SK-N-SH (cell line): Measurements from ENCODE around the gene B3GALT2. TPM values are rescaled to one million over a fixed set of nuclear protein-coding genes. Genes with fewer than 3 reads are reported as not detected.

Experiments used
- CTCF ChIA-PET: fragments of 300-600, 350-600 bp; formaldehyde crosslinking; extraction: SDS; loops from one replicate; lab custom pipeline; 2021; lab: Yijun Ruan, JAX
- POLR2A ChIA-PET: fragments of 350-600 bp; sonication (Branson Sonifier 250); formaldehyde crosslinking; extraction: SDS; loops from one replicate; lab custom pipeline; 2020; ENCODE audit warnings: antibody characterized with exemption, inconsistent platforms; lab: Yijun Ruan, JAX
- DNase-seq: peaks from one replicate; pipeline ENCODE4 v3.0.0; 2012
- H2AFZ ChIP-seq: fragments of 200-600 bp; sonication (generic); 2 replicates; pipeline ENCODE4 v1.8.1; 2016; ENCODE audit warnings: antibody characterized with exemption, mild to moderate bottlenecking, low read depth
- H3F3A ChIP-seq: fragments of 200-600 bp; sonication (generic); replicated peaks from 2 replicates; pipeline ENCODE3; 2016; ENCODE audit warnings: antibody characterized with exemption, mild to moderate bottlenecking; ENCODE audit not compliant: insufficient read depth
- H3K27ac ChIP-seq, 2 experiments: fragments of 200-500 bp in 1 of 2; fragments of 200-600 bp in 1 of 2; sonication (Bioruptor generic) in 1 of 2; sonication (generic), shearing (Covaris generic) in 1 of 2; 2 replicates each; pipeline versions ENCODE4 v1.5.1 to v1.6.1; 2014 to 2016; ENCODE audit warnings: low read depth in 2 of 2, inconsistent platforms in 1 of 2, low read length in 1 of 2, mild to moderate bottlenecking in 1 of 2, mixed read lengths in 1 of 2
- H3K27me3 ChIP-seq: fragments of 200-600 bp; sonication (generic), shearing (Covaris generic); 2 replicates; pipeline ENCODE4 v1.6.1; 2016; ENCODE audit warnings: mixed run types; ENCODE audit not compliant: insufficient read depth
- H3K36me3 ChIP-seq, 2 experiments: fragments of 200-500 bp in 1 of 2; fragments of 200-600 bp in 1 of 2; sonication (Bioruptor generic) in 1 of 2; sonication (generic) in 1 of 2; replicated peaks in 1 of 2; 2 replicates each; pipeline versions ENCODE3 to v1.5.1; 2014 to 2016; ENCODE audit warnings: low read length in 1 of 2, mild to moderate bottlenecking in 1 of 2; ENCODE audit not compliant: insufficient read depth in 2 of 2, control insufficient read depth in 1 of 2
- H3K4me1 ChIP-seq, 2 experiments: fragments of 200-500 bp in 1 of 2; fragments of 200-600 bp in 1 of 2; sonication (Bioruptor generic) in 1 of 2; sonication (generic), shearing (Covaris generic) in 1 of 2; 2 replicates each; pipeline versions ENCODE4 v1.5.1 to v1.6.1; 2014 to 2016; ENCODE audit warnings: low read depth in 1 of 2, low read length in 1 of 2, mixed run types in 1 of 2; ENCODE audit not compliant: insufficient read depth in 2 of 2, control insufficient read depth in 1 of 2
- H3K4me2 ChIP-seq: fragments of 200-600 bp; sonication (generic), shearing (Covaris generic); 2 replicates; pipeline ENCODE4 v1.6.1; 2017; ENCODE audit warnings: mixed run types
- H3K4me3 ChIP-seq, 2 experiments: fragments of 200-500 bp in 1 of 2; fragments of 200-600 bp in 1 of 2; sonication (Bioruptor generic) in 1 of 2; sonication (generic), shearing (Covaris generic) in 1 of 2; 2 replicates each; pipeline versions ENCODE4 v1.5.1 to v1.8.1; 2014 to 2016; ENCODE audit warnings: low read depth in 2 of 2, inconsistent platforms in 1 of 2, low read length in 1 of 2, mild to moderate bottlenecking in 1 of 2, mixed read lengths in 1 of 2, moderate library complexity in 1 of 2
- H3K79me2 ChIP-seq: fragments of 200-600 bp; sonication (generic); 2 replicates; pipeline ENCODE4 v1.8.1; 2017; ENCODE audit warnings: mild to moderate bottlenecking; ENCODE audit not compliant: insufficient read depth
- H3K9ac ChIP-seq: fragments of 200-600 bp; sonication (generic); 2 replicates; pipeline ENCODE4 v1.6.1; 2017; ENCODE audit warnings: mixed run types
- H3K9me2 ChIP-seq: fragments of 200-600 bp; sonication (generic); 2 replicates; pipeline ENCODE4 v1.6.1; 2017; ENCODE audit warnings: mixed run types
- H3K9me3 ChIP-seq: fragments of 200-600 bp; sonication (generic); 2 replicates; pipeline ENCODE4 v1.6.1; 2017; ENCODE audit warnings: mixed run types, mild to moderate bottlenecking, moderate library complexity
- H4K20me1 ChIP-seq: fragments of 200-600 bp; sonication (generic); 2 replicates; pipeline ENCODE4 v1.6.1; 2017; ENCODE audit warnings: mild to moderate bottlenecking, mixed run types; ENCODE audit not compliant: insufficient read depth
- CTCF ChIP-seq: fragments of 200-600 bp; sonication (generic); IDR thresholded peaks from 2 replicates; pipeline ENCODE4 v1.6.1; 2017; ENCODE audit warnings: antibody characterized with exemption, mild to moderate bottlenecking, moderate library complexity
- EP300 ChIP-seq, 2 experiments: IDR thresholded peaks; 2 replicates each; pipeline versions ENCODE4 v1.4.0 to v1.6.1; 2012; ENCODE audit warnings: borderline replicate concordance in 1 of 2, low read depth in 1 of 2, low read length in 1 of 2
- EZH2phosphoT487 ChIP-seq: fragments of 200-600 bp; sonication (generic); IDR thresholded peaks from 2 replicates; pipeline ENCODE4 v1.6.1; 2017; ENCODE audit warnings: low read depth, mixed run types, mild to moderate bottlenecking, antibody characterized with exemption, moderate library complexity, borderline replicate concordance
- FOXJ3 ChIP-seq: sonication (generic); formaldehyde crosslinking; IDR thresholded peaks from 2 replicates; pipeline ENCODE4 v1.5.1; 2020; ENCODE audit warnings: mild to moderate bottlenecking, missing genetic modification reagents
- MAX ChIP-seq: IDR thresholded peaks from 2 replicates; pipeline ENCODE4 v1.4.0; 2012; ENCODE audit warnings: low read depth
- MXI1 ChIP-seq: IDR thresholded peaks from 2 replicates; pipeline ENCODE4 v1.6.1; 2012; ENCODE audit warnings: mild to moderate bottlenecking, low read depth, low read length, improper control_type of control experiment
- NFIC ChIP-seq: IDR thresholded peaks from 2 replicates; pipeline ENCODE4 v1.4.0; 2012; ENCODE audit warnings: borderline replicate concordance
- NRF1 ChIP-seq: IDR thresholded peaks from 2 replicates; pipeline ENCODE4 v1.6.1; 2012; ENCODE audit warnings: low read depth, mild to moderate bottlenecking, low read length
- RAD21 ChIP-seq: IDR thresholded peaks from 2 replicates; pipeline ENCODE4 v1.6.1; 2012; ENCODE audit warnings: mild to moderate bottlenecking, low read length
- SMC3 ChIP-seq: IDR thresholded peaks from 2 replicates; pipeline ENCODE4 v1.6.1; 2012; ENCODE audit warnings: low read depth, low read length, improper control_type of control experiment
- TAF1 ChIP-seq: IDR thresholded peaks from 2 replicates; pipeline ENCODE4 v1.6.1; 2012; ENCODE audit warnings: low read depth, mild to moderate bottlenecking, low read length, moderate library complexity, borderline replicate concordance
- TEAD4 ChIP-seq: IDR thresholded peaks from 2 replicates; pipeline ENCODE4 v1.4.0; 2012; ENCODE audit warnings: mild to moderate bottlenecking, borderline replicate concordance; ENCODE audit not compliant: insufficient read depth
- USF1 ChIP-seq: IDR thresholded peaks from 2 replicates; pipeline ENCODE4 v1.4.0; 2012; ENCODE audit warnings: low read depth, borderline replicate concordance
- YY1 ChIP-seq: IDR thresholded peaks from 2 replicates; pipeline ENCODE4 v1.4.0; 2012; ENCODE audit warnings: low read depth, mild to moderate bottlenecking
- ZBTB33 ChIP-seq: IDR thresholded peaks from 2 replicates; pipeline ENCODE4 v1.4.0; 2012; ENCODE audit warnings: low read depth, borderline replicate concordance
- WGBS: methylation state at CpG from one replicate; pipeline ENCODE4 v1.1.6; 2017; ENCODE audit warnings: low lambda C conversion rate; 5-methylcytosine and 5-hydroxymethylcytosine counted together
- polyA plus RNA-seq, 3 experiments: library from polyadenylated mRNA; depleted of rRNA; stranded (reverse); fragments of >200 nt; gene quantifications; 2 replicates each; pipeline ENCODE4 v1.2.3, GENCODE V29; 2012

Gene B3GALT2
- polyA plus RNA-seq, 1 of the 3 experiments (the other 2 are of a cell fraction), result 0.23 TPM

- TF ChIP-seq FOXJ3 (CRISPR knock-in tag) (no peak), NRF1 (no peak), EP300 (IDR thresholded peaks at IDR 0.05; ENCODE audit: borderline replicate concordance in 1 of 2, low read depth in 1 of 2, low read length in 1 of 2) (no peak), TEAD4 (no peak), TAF1 (no peak), SMC3 (no peak), MXI1 (no peak), MAX (no peak), USF1 (no peak), RAD21 (no peak), YY1 (no peak), CTCF (no peak), ZBTB33 (no peak), NFIC (no peak), EZH2phosphoT487 (no peak)
- Histone ChIP-seq H3K9me2 (no peaks in the 10 kb centered on the region), H3K27me3 (no peaks in the 10 kb centered on the region), H3K4me1 (peaks cover 7 to 11% of the 10 kb centered on the region in 2 experiments; a peak in 3 of 4 replicates), H3K9me3 (no peaks in the 10 kb centered on the region), H3K4me2 (no peak overlapping the region), H3K4me3 (no peak overlapping the region), H3K9ac (no peak overlapping the region), H2AFZ (no peak overlapping the region), H3F3A (peaks cover 13% of the 10 kb centered on the region), H4K20me1 (peaks cover 8% of the 10 kb centered on the region), H3K36me3 (peaks cover 0 to 27% of the 10 kb centered on the region in 2 experiments), H3K79me2 (peaks cover 19% of the 10 kb centered on the region), H3K27ac (no peak overlapping the region)
- DNase-seq, result no peak
- WGBS, result 79% methylated on average over 4 of the region's 4 CpGs
- POLR2A ChIA-PET, result no interaction called here
- CTCF ChIA-PET, result interaction anchor here (1.5 kb wide), 1 partner anchor 12 kb away, joined by 4 read pairs; no protein-coding TSS in a partner anchor
Observed at GRCh38 chr1:193179094-193179493, 7.3 kb downstream of the B3GALT2 start.
